Coronary artery (tissue), 2 donors: ENCODE measurements around the gene ATP11A.

ENCODE experiments used
- DNase-seq: peaks from one replicate; pipeline ENCODE4 v3.0.0-alpha.2; 2017; ENCODE audit warnings: low spot score
- H3K27ac ChIP-seq, 2 donors: fragments of 200-600 bp; sonication (generic); one replicate each; pipeline ENCODE4 v1.5.1; 2016 to 2019
- H3K4me3 ChIP-seq: fragments of 200-600 bp; sonication (generic); 2 replicates; pipeline ENCODE4 v1.5.1; 2016; ENCODE audit warnings: mild to moderate bottlenecking, moderate library complexity
- TF ChIP-seq, protein P1 (sequence below): fragments of 200-600 bp; sonication (generic); IDR thresholded peaks from one replicate; pipeline ENCODE4 v1.5.1; 2019; ENCODE audit warnings: antibody characterized with exemption

Gene ATP11A

DNA sequence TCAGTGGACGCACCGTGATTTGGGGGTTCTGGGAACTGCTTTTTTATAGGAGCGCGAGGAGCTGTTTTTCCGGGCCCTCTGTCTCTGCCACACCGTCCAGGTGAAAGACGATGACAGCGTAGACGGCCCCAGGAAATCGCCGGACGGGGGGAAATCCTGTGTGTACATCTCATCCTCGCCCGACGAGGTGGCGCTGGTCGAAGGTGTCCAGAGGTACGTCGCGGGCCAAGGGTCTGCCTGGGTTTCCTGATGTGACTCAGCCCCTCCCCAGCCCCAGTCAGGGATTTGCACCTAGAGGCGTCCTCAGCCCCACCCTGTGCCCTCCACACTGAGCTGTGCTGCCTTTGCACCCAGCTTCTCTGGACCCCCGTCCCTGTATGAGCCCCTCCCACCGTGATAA is 143.0 kb downstream of the ATP11A start:
- DNase-seq = no peak
- H3K4me3 ChIP-seq = no peak overlapping the region
- TF ChIP-seq, protein P1, sequence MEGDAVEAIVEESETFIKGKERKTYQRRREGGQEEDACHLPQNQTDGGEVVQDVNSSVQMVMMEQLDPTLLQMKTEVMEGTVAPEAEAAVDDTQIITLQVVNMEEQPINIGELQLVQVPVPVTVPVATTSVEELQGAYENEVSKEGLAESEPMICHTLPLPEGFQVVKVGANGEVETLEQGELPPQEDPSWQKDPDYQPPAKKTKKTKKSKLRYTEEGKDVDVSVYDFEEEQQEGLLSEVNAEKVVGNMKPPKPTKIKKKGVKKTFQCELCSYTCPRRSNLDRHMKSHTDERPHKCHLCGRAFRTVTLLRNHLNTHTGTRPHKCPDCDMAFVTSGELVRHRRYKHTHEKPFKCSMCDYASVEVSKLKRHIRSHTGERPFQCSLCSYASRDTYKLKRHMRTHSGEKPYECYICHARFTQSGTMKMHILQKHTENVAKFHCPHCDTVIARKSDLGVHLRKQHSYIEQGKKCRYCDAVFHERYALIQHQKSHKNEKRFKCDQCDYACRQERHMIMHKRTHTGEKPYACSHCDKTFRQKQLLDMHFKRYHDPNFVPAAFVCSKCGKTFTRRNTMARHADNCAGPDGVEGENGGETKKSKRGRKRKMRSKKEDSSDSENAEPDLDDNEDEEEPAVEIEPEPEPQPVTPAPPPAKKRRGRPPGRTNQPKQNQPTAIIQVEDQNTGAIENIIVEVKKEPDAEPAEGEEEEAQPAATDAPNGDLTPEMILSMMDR = no peak
- no peak overlapping the region for H3K27ac ChIP-seq

DNA sequence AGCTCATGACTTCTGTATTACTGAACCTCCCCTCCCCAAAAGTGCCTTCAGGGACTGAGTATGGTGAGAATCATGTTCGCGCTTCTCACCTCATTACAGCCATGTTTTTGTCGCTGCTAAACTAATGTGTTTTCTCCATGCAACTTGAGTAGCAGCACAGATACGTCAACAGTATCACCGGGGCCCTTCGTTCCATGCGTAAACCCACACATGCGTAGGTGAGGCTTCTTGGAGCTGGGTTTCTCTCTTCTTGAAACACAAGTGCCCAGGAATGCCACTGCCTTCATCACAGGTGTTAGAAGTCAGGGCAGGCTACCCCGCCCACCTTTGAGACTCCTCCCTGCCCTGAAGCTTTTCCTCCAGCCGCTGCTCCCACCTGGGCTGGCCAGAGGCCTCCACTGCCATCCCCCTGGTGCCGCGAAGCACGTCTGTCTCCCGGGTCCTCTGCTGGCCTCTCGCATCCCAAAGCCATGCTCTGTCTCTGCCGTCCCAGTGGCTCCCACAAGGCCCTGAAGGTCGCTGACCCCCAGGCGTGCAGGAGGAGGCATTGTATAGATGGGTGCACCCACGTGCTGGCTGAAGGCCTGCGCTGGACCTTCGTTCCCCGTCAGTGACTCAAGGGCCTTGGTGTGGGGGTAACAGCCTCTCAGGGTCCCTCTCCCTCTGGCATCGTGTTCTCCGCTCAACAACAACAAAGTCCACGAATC is 143.9 kb downstream of the ATP11A start:
- Histone ChIP-seq H3K4me3 (no peak overlapping the region), H3K27ac (no peak overlapping the region)
- no peak for DNase-seq
- TF ChIP-seq, protein P1 = no peak

DNA sequence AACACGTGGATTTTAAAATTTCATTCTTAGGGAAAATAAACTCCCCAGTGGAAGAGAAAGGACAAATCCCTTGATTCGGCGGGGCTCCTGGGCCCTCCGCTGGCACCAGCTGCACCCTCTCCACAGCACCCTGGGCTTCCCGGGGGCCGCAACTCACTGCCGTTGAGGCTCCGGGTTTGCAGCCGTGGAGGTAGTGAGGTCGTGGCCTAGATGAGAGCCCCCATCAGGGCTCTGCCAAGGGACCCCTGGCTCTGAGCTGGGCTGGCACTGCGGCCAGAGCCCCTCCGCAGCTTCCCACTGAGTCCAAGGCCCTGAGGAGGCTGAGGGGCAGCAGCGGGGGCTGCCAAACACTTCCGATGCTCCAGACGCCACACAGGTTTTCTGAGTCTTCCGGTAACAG is 145.5 kb downstream of the ATP11A start:
- no peak for DNase-seq
- Histone ChIP-seq H3K4me3 (no peak overlapping the region), H3K27ac (no peak overlapping the region)
- TF ChIP-seq, protein P1 = no peak

DNA sequence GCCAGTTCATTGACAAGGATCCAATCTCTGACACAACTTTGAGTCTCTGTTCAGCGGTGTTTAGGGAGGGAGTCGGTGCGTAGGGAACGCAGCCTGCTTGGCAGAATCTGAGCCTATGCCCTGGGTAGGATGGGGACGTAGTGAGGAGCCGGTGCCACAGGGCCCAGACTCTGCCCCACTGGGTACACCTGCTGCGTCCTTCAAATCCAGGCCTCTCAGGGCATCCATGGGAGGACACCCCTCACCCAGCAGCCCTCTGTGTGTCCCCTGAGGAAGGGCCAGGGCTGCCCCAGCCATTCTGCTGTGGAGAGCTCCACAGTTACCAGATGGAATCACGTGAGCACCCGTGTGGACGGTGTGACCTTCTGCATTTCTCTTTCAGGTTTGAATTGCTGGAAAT is 146.0 kb downstream of the ATP11A start:
- no peak overlapping the region for H3K27ac ChIP-seq
- no peak overlapping the region for H3K4me3 ChIP-seq
- DNase-seq = no peak
- TF ChIP-seq, protein P1 = no peak

DNA sequence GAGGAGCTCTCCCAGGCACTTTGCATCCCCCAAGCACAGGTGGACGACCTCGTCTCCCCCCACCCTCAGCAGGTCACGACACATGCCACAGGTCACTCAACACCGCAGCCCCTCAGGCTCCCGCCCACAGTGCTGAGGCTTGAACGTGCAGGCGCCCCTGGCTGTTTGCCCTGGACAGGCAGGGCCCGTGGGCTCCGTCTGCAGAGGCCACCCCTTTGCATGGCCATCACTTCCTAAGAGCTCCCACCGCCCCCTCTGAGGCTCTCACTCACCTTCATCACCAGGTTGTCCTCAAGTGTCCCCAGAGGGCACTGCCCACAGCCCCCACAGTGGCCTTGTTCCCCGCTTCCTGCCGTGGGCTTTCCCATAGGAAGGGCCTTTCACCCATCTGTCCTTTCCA is 147.1 kb downstream of the ATP11A start:
- TF ChIP-seq, protein P1 = no peak
- Histone ChIP-seq H3K4me3 (no peak overlapping the region), H3K27ac (no peak overlapping the region)
- DNase-seq = no peak

DNA sequence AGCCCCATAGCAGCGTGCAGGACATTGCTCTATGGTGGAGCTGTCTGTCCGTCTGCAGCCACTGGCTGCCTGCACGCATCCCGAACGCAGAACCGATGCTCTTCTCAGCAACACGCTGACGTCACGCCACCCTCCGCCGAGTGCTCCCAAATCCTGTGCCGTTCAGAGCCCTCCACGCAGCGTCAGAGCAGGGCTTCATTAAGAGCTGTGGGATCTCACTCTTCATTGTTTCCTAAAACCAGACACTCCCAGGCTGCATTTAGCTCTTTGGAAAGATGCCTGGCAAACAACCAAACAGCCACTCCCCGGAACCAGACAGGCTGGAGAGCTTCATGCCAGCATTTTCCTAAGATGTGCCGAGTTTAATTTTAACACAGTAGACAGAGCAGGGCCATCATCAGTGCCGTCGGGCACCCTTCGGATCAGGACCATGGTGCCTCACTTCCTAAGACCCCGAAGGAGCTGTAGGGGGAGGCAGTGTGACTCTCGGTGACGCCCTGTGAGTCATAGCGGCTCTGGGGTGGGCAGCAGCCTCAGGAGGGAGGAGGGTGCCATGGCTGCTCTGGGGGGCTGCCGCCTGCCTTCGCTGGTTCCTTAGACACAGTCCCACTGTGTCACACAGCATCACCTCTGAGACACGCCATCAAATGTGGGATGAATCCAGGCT is 147.7 kb downstream of the ATP11A start:
- Histone ChIP-seq H3K27ac (no peak overlapping the region), H3K4me3 (no peak overlapping the region)
- no peak for DNase-seq
- TF ChIP-seq, protein P1 = no peak
